Sigmoid colon (tissue), 4 donors: ENCODE data around the gene SLC10A1.

Experiments
- CTCF ChIP-seq, 4 experiments: fragments of 450-650 bp in 3 of 4; fragments of 200-600 bp in 1 of 4; IDR thresholded peaks; one replicate each; pipeline ENCODE4 v1.5.1; 2016 to 2019; ENCODE audit warnings: antibody characterized with exemption in 4 of 4, mild to moderate bottlenecking in 3 of 4, moderate library complexity in 2 of 4
- EP300 ChIP-seq, 4 donors: sonication (generic); formaldehyde crosslinking; IDR thresholded peaks; one replicate each; pipeline ENCODE4 v1.6.1; 2017; ENCODE audit warnings: antibody characterized with exemption in 4 of 4

DNA sequence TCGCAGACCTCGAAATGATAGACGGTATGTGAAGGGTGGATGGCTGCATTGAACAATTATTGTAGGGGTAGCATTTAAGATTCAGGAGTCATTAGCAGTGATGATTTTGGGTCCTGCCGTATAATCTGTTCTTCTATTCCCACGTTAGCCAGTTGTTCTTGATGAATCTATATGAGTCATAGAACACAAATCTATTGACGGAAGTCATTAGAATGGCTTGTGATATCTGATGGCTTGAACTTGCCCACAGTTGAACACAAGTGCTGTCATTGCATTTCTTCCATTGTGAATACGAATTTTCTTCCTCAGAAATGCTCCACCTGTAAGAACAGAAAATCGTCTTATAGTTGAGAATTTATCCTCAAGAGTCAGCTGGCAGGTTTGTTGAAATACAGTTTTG lies 28.2 kb downstream of the SLC10A1 start:
- TF ChIP-seq CTCF (IDR thresholded peaks at IDR 0.05) (no peak), EP300 (IDR thresholded peaks at IDR 0.05) (no peak)
